ENCODE measurements around the gene RBFOX2.

Gene RBFOX2

DNA sequence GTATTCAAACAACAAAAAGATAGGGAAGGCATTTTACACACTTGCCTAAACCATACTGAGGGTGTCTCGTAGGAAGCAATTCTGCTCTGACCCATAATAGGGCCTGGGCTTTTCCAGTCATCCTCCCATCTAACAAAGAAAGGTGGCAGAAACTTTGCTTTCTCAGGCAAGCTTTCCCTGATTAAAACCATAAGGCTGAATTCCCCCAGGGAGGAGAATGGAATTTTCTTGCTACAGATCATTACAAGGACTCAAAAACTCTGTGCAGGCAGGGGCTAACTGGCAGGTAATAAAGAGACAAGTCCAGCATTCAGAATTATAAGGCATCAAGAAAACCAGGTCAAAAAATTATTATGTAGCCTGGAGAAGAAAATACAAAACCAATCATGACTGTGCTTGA, 90.4 kb downstream of the RBFOX2 start:
- TF ChIP-seq, protein P1, sequence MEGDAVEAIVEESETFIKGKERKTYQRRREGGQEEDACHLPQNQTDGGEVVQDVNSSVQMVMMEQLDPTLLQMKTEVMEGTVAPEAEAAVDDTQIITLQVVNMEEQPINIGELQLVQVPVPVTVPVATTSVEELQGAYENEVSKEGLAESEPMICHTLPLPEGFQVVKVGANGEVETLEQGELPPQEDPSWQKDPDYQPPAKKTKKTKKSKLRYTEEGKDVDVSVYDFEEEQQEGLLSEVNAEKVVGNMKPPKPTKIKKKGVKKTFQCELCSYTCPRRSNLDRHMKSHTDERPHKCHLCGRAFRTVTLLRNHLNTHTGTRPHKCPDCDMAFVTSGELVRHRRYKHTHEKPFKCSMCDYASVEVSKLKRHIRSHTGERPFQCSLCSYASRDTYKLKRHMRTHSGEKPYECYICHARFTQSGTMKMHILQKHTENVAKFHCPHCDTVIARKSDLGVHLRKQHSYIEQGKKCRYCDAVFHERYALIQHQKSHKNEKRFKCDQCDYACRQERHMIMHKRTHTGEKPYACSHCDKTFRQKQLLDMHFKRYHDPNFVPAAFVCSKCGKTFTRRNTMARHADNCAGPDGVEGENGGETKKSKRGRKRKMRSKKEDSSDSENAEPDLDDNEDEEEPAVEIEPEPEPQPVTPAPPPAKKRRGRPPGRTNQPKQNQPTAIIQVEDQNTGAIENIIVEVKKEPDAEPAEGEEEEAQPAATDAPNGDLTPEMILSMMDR (IDR thresholded peaks at IDR 0.05; ENCODE audit: low read depth, low read length), result no peak
- H3K4me3 ChIP-seq (replicated peaks in 1 of 2; ENCODE audit: low read depth in 2 of 2, low read length in 2 of 2), result no peak overlapping the region
- DNase-seq (ENCODE audit: low read depth in 2 of 2), result peak; percentile 22 to 35

DNA sequence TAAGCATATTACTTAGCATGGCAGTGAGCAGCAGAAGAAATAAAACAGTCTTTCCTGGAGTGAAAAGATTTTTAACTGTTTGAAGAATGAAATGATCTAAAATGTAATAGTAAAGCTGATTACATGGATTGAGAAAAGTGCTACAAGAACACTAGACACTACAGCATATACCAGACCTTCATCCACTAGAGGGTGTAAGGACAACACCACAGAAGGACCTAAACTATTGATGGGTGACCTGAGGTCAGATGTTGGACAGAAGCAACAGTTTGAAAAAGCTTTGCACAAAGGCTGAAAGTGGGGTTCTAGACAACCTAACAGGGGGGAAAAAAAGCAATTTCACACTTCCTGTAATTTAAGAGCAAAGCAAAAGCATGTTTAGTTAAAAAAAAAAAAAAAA, 97.7 kb downstream of the RBFOX2 start:
- no peak overlapping the region for H3K4me3 ChIP-seq (replicated peaks in 1 of 2; ENCODE audit: low read depth in 2 of 2, low read length in 2 of 2)
- TF ChIP-seq, protein P1 (IDR thresholded peaks at IDR 0.05; ENCODE audit: low read depth, low read length), result peak; percentile 70
- peak; percentile 86 to 90 for DNase-seq (ENCODE audit: low read depth in 2 of 2)

DNA sequence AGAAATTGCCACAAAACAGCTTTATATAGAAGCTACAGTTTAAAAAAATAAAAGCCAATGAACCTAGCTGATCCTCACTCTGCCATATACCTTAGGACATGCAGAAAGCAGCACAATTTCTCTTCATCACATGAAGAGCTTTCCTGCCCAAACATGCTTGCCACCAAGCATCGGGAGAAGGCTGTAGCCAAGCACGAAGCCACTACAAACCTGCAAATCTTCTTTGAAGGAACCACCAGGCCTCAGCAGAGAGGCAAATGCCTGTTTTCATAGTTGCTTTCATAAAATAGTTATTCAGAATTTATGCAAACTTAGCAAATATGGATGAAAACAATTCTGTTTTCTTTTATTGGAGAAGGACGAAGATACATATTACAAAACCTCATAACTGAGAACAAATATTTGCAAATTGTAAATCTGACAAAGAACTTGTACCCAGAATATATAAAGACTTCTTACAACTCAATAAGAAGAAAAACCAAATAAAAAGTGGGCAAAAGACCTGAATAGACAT, 100.3 kb downstream of the RBFOX2 start:
- H3K4me3 ChIP-seq (replicated peaks in 1 of 2; ENCODE audit: low read depth in 2 of 2, low read length in 2 of 2), result no peak overlapping the region
- no peak for DNase-seq (ENCODE audit: low read depth in 2 of 2)

DNA sequence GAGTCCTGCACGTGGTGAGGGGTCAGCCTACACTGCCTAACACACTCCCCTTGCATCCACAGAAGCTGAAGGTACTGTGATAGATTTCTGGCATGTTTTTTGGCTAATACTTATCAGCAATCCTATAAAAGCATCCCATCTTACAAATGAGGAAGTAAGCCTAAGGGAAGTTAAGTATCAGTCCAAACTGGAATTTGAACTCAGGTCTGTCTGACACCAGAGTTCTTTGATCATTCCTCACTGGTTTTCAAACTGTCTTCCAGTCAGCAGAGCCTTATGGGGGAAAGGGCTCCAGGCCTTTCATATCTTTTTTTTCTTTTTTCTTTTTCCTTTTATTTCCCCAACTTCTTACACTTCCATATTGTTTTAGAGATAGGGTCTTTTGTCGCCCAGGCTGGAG, 105.6 kb downstream of the RBFOX2 start:
- TF ChIP-seq, protein P1 (IDR thresholded peaks at IDR 0.05; ENCODE audit: low read depth, low read length), result no peak
- no peak overlapping the region for H3K4me3 ChIP-seq (replicated peaks in 1 of 2; ENCODE audit: low read depth in 2 of 2, low read length in 2 of 2)
- no peak for DNase-seq (ENCODE audit: low read depth in 2 of 2)

More for the DNA sequence above, 100.3 kb downstream of the RBFOX2 start:
- TF ChIP-seq, protein P1 (IDR thresholded peaks at IDR 0.05; ENCODE audit: low read depth, low read length), result no peak

DNA sequence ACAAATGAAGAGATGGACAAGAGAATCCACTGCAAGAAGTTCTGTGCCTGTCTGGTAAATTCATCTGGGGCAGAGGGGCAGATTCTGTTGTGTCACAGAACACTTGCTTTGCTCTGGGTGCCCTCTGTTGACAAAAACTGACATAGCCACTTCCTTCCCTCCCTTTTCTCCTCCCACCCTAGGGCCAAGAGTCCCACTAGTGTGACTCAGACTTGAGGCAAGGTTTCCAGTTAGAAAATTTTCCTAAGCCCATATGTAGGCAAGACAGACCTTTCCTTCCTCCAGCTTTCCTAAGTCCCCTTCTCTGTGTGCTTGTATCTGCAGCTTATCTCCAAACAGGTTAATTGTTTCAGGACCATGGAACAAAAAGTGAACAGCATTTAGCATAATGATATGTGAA, 106.8 kb downstream of the RBFOX2 start:
- no peak overlapping the region for H3K4me3 ChIP-seq (replicated peaks in 1 of 2; ENCODE audit: low read depth in 2 of 2, low read length in 2 of 2)
- TF ChIP-seq, protein P1 (IDR thresholded peaks at IDR 0.05; ENCODE audit: low read depth, low read length), result peak; percentile 60
- peak; percentile 94 to 95 for DNase-seq (ENCODE audit: low read depth in 2 of 2)

DNA sequence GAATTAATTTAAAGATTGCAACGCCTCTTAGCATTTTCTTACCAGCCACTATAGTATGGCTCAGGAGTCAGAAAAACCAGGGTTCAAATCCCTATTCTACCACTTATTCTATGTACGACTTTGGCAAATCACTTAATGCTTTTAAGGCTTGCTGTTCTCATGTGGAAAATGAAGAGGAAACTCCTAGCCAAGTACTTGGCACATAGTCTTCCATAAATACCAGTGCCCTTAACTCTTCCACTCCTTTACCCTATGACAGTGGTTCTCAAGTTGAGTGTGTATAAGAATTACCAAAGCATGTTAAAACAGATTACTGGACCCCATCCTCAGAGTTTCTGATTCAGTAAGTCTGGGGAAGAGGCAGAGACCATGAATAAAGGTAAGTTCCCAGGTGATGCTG, 107.6 kb downstream of the RBFOX2 start:
- DNase-seq (ENCODE audit: low read depth in 2 of 2), result no peak
- H3K4me3 ChIP-seq (replicated peaks in 1 of 2; ENCODE audit: low read depth in 2 of 2, low read length in 2 of 2), result no peak overlapping the region
- TF ChIP-seq, protein P1 (IDR thresholded peaks at IDR 0.05; ENCODE audit: low read depth, low read length), result no peak

DNA sequence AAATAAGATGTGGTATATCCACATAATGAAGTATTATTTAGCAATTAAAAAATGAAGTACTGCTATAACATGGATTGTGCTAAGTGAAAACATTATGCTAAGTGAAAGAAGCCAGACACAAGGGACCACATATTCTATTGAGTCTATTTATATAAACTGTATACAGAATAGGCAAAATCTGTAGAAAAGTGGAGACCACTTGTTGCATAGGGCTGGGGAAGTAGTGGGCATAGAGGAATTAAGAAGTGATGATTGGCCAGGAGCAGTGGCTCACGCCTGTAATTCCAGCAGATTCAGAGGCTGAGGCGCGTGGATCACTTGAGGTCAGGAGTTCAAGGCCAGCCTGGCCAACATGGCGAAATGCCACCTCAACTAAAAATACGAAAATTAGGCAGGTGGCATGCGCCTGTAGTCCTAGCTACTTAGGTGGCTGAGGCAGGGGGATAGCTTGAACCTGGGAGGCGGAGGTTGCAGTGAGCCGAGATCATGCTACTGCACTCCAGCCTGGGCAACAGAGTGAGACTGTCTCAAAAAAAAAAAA, 109.6 kb downstream of the RBFOX2 start:
- H3K4me3 ChIP-seq (replicated peaks in 1 of 2; ENCODE audit: low read depth in 2 of 2, low read length in 2 of 2), result no peak overlapping the region
- TF ChIP-seq, protein P1 (IDR thresholded peaks at IDR 0.05; ENCODE audit: low read depth, low read length), result no peak
- no peak for DNase-seq (ENCODE audit: low read depth in 2 of 2)
